ENCODE results near the gene TMEM151B.
A peak's percentile ranks its signal among the peaks of the same experiment; 100 is the strongest.

TMEM151B gene

GRCh38 chr6:44226368-44227147 lies 43.7 kb upstream of the TMEM151B start:
- H3K27me3 ChIP-seq (ENCODE audit: insufficient read depth, low read length, poor library complexity, severe bottlenecking) = no peaks in the 10 kb centered on the region

DNA sequence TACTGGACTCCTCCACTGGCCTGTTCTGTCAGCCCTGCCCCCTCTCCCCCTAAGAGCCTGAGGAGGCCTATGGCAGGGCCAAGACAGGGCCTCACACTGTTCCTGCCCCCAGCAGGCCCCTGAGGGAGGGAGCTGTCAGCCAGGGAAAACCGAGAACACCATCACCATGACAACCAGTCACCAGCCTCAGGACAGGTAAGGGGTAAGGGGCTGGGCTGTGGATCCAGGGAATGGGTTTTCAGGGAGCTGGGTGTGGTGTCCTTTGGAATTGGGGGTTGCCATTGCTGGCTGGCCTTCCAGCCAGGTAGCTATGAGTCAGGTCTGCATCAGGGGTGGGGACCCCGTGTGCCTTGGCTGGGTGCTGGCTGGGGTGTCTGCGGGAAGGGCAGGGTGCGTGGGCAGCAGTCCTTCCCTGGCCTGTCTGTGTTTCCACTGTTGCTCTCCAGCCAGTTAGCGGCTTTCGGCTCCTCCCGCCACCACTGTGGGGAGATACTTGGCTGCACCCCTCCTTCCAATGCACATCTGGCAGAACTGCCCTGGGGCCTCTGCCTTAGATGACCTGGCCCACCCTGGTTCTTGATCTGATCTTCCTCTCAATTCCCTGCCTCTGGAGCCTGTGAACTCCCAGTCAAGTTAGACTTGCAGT lies 43.0 kb upstream of the TMEM151B start:
- H4K20me1 ChIP-seq (ENCODE audit: insufficient read depth, low read length, poor library complexity, severe bottlenecking) = no peaks in the 10 kb centered on the region
- H3F3A ChIP-seq (ENCODE audit: low read depth) = 0 out of 2 replicates have a peak, but pooled peaks cover 2% of the 10 kb centered on the region
- H3K79me2 ChIP-seq (ENCODE audit: insufficient read depth, low read length) = peaks cover 34% of the 10 kb centered on the region
- H3K36me3 ChIP-seq (ENCODE audit: insufficient read depth, low read length) = peaks cover 5% of the 10 kb centered on the region; the same call in 1 of the 2 replicates
- peak overlapping the region; percentile 10 for H3K9ac ChIP-seq (ENCODE audit: low read depth, low read length, poor library complexity, severe bottlenecking)
- H3K4me2 ChIP-seq (ENCODE audit: low read depth, low read length, poor library complexity, severe bottlenecking) = no peak overlapping the region
- H3K9me2 ChIP-seq (replicated peaks; ENCODE audit: low read depth, low read length) = no peaks in the 10 kb centered on the region
- TF ChIP-seq CTCF (conservative IDR thresholded peaks at IDR 0.05; ENCODE audit: low read length) (no peak), EZH2phosphoT487 (IDR thresholded peaks at IDR 0.05; ENCODE audit: borderline replicate concordance) (no peak)
- H3K27me3 ChIP-seq (ENCODE audit: insufficient read depth, low read length, poor library complexity, severe bottlenecking) = no peaks in the 10 kb centered on the region
- no peak overlapping the region for H3K4me3 ChIP-seq (ENCODE audit: low read length, poor library complexity, severe bottlenecking)
- no peak overlapping the region for H2AFZ ChIP-seq (ENCODE audit: low read length)
- H3K9me3 ChIP-seq (ENCODE audit: insufficient read depth, low read depth, low read length) = no peaks in the 10 kb centered on the region
- peaks cover 33% of the 10 kb centered on the region for H3K4me1 ChIP-seq (ENCODE audit: insufficient read depth, low read length, poor library complexity, severe bottlenecking)

More at GRCh38 chr6:44226368-44227147, 43.7 kb upstream of the TMEM151B start:
- H2AFZ ChIP-seq (ENCODE audit: low read length) = no peak overlapping the region
- H3K9me2 ChIP-seq (replicated peaks; ENCODE audit: low read depth, low read length) = no peaks in the 10 kb centered on the region
- H3K9me3 ChIP-seq (ENCODE audit: insufficient read depth, low read depth, low read length) = no peaks in the 10 kb centered on the region
- TF ChIP-seq EZH2phosphoT487 (IDR thresholded peaks at IDR 0.05; ENCODE audit: borderline replicate concordance) (no peak), CTCF (conservative IDR thresholded peaks at IDR 0.05; ENCODE audit: low read length) (no peak)
- peak overlapping the region; percentile 85 for H3K4me2 ChIP-seq (ENCODE audit: low read depth, low read length, poor library complexity, severe bottlenecking)
- H3K4me1 ChIP-seq (ENCODE audit: insufficient read depth, low read length, poor library complexity, severe bottlenecking) = peaks cover 38% of the 10 kb centered on the region
- peak overlapping the region; percentile 39 for H3K9ac ChIP-seq (ENCODE audit: low read depth, low read length, poor library complexity, severe bottlenecking)
- peaks cover 5% of the 10 kb centered on the region; the same call in 1 of the 2 replicates for H3K36me3 ChIP-seq (ENCODE audit: insufficient read depth, low read length)
- H3K4me3 ChIP-seq (ENCODE audit: low read length, poor library complexity, severe bottlenecking) = no peak overlapping the region
- no peaks in the 10 kb centered on the region for H4K20me1 ChIP-seq (ENCODE audit: insufficient read depth, low read length, poor library complexity, severe bottlenecking)
- peaks cover 34% of the 10 kb centered on the region for H3K79me2 ChIP-seq (ENCODE audit: insufficient read depth, low read length)
- 0 out of 2 replicates have a peak, but pooled peaks cover 3% of the 10 kb centered on the region for H3F3A ChIP-seq (ENCODE audit: low read depth)

GRCh38 chr6:44228031-44228430 lies 42.2 kb upstream of the TMEM151B start:
- Histone ChIP-seq H3K79me2 (ENCODE audit: insufficient read depth, low read length) (peaks cover 34% of the 10 kb centered on the region), H3K4me3 (ENCODE audit: low read length, poor library complexity, severe bottlenecking) (no peak overlapping the region), H3K9ac (ENCODE audit: low read depth, low read length, poor library complexity, severe bottlenecking) (no peak overlapping the region), H3F3A (ENCODE audit: low read depth) (no peaks in the 10 kb centered on the region), H4K20me1 (ENCODE audit: insufficient read depth, low read length, poor library complexity, severe bottlenecking) (no peaks in the 10 kb centered on the region), H3K36me3 (ENCODE audit: insufficient read depth, low read length) (peaks cover 5% of the 10 kb centered on the region; the same call in 1 of the 2 replicates), H2AFZ (ENCODE audit: low read length) (no peak overlapping the region), H3K27me3 (ENCODE audit: insufficient read depth, low read length, poor library complexity, severe bottlenecking) (no peaks in the 10 kb centered on the region), H3K9me2 (replicated peaks; ENCODE audit: low read depth, low read length) (no peaks in the 10 kb centered on the region), H3K4me1 (ENCODE audit: insufficient read depth, low read length, poor library complexity, severe bottlenecking) (peaks cover 26% of the 10 kb centered on the region), H3K9me3 (ENCODE audit: insufficient read depth, low read depth, low read length) (no peaks in the 10 kb centered on the region), H3K4me2 (ENCODE audit: low read depth, low read length, poor library complexity, severe bottlenecking) (no peak overlapping the region)
- TF ChIP-seq EZH2phosphoT487 (IDR thresholded peaks at IDR 0.05; ENCODE audit: borderline replicate concordance) (no peak), CTCF (conservative IDR thresholded peaks at IDR 0.05; ENCODE audit: low read length) (no peak)

Data from Loucy (cell line).